Measurements from ENCODE around the gene RETN.

RETN gene

DNA sequence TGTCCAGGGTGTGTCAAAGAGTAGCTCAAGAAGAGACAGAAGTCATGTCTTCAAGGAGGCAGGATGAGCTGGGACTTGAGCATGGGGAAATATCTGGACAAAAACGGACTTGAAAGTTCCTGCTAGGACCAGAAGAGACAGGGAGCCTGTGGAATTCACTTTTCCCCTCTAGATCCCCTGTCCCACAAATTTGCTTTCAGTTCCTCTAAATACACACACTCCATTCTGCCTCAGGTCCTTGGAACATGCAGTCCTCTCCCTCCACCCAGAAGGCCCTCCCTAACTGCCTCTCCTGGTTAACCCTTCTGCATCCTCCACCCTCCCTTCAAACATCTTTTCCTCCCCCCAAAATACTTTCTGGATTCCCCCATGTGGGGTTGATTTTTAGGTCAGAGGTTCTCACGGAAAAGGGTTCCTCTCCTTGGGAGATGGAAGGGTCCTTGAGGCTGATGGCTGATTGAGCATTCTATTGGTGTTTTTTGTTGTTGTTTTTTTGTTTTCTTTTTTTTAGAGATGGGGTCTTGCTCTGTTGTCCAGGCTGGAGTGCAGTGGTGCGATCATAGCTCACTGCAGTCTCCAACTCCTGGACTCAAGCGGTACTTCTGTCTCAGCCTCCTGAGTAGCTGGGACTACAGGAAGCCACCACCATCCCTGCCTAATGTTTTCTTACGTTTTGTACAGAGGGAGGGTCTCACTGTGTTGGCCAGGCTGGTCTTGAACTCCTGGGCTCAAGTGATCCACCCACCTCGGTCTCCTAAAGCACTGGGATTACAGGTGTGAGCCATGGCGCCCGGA, 6.9 kb upstream of the RETN start:
- peak in 1 of 2 donors; percentile 33 for DNase-seq

DNA sequence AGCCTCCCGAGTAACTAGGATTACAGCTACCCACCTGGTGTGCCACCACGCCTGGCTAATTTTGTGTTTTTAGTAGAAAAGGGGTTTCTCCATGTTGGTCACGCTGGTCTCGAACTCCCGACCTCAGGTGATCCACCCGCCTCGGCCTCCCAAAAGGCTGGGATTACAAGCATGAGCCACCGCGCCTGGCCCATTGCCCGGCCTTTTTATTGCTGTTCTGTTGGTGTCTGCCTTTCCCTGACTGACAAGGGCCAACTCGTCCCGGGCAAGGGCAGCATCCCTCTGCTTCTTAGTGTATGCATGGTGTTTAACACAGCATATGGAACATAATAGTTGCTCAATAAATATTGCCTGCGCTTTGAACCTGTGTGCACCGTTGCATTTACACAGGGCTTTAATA, 6.2 kb upstream of the RETN start:
- no peak for DNase-seq

DNA sequence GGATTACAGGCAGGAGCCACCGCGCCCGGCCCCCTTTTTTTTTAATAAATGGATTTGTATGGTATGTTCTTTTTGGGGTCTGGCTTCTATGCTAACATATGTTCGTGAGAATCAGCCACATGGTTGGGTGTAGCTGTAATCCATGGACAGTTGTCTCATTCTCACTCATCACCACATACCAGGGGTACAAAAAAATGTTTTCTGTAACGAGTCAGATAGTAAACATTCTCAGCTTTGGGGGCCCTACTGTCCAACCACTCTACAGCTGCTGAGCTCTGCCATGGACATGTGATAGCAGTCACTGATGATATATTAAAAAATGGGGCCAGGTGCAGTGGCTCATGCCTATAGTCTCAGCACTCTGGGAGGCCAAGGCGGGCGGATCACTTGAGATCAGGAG, 5.1 kb upstream of the RETN start:
- no peak for DNase-seq

DNA sequence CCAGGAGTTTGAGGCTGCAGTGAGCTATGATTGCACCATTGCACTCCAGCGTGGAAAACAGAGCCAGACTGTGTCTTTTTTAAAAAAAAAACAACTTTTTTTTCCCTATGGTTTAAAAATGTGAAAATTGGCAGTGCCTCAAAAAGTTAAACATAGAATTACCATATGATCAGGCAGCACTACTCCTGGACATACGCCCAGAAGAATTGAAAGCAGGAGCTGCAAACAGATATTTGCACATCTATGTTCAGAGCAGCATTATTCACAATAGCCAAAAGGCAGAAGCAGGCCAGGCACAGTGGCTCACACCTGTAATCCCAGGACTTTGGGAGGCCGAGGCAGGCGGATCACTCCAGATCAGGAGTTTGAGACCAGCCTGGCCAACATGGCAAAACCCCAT, 3.8 kb upstream of the RETN start:
- DNase-seq, result no peak

DNA sequence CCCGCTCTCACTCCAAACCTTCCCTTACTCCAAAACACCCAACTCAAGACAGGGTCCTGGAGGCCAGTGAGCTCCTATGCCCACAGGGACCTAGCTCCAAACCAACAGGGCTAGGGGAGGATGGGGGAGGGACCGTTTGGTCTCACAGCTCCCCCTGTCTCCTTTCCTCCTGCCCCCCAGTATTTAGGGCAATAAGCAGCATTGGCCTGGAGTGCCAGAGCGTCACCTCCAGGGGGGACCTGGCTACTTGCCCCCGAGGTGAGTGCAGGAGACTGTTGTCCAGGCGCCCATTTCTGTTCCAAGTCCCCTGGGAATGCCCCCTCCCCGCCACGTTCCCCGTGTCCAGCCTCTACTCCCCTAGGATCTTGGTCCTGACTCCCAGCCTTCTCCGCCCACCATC, 792 bp downstream of the RETN start:
- DNase-seq, result no peak

DNA sequence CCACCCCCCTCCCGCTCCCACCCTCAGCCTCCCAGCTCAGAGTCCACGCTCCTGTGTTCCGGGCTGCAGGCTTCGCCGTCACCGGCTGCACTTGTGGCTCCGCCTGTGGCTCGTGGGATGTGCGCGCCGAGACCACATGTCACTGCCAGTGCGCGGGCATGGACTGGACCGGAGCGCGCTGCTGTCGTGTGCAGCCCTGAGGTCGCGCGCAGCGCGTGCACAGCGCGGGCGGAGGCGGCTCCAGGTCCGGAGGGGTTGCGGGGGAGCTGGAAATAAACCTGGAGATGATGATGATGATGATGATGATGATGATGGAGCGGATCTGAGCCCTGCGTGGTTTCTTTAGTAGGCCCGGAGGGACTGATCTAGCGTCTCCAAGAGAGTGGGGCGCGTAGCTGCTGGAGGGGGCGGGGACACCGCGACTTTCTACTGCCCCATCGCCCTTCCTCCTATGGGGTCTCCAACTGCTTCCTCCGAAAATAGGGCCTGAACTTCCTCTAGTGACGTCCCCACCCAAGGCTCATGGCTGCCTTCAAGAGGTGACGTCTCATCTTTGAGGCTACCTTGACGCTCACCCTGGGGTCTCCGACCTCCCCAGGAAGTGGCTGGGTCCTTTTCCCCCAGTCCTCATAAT, 1.4 kb downstream of the RETN start:
- DNase-seq, result peak; percentile 44 to 47

DNA sequence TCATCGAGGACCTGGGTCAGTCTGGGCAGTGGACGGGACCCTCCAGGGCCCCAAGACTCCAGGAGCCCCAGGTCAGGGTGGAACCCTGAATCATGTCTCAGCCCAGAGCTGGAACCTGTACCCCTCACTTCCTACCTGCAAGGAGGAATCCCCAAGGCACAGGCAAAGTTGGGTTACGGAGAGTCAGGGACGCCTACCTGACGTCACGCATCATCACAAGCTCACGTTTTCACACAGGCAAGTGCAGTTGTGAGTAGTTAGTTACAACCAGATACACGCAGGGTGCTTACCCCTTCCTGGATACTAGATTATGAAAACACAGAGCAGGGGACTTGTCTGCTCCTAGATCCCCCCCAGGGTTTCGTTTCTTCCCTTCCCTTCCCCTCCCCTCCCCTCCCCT, 1.9 kb downstream of the RETN start:
- no peak for DNase-seq

DNA sequence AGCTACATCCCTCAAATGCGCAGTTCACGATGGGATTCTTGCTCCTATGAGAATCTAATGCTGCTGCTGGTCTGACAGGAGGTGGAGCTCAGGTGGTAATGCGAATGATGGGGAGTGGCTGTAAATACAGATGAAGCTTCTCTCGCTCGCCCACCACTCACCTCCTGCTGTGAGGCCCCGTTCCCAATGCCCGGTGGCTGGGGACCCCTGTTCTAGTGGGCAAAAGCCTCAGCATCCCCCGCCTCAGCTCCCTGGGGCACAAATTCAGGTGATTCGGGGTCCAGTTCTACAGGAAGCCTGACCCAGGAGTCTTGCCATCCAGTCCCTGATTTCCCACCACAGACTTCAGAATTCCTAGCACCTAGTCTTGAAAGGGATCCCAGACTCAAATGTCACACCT, 3.7 kb downstream of the RETN start:
- no peak for DNase-seq

DNA sequence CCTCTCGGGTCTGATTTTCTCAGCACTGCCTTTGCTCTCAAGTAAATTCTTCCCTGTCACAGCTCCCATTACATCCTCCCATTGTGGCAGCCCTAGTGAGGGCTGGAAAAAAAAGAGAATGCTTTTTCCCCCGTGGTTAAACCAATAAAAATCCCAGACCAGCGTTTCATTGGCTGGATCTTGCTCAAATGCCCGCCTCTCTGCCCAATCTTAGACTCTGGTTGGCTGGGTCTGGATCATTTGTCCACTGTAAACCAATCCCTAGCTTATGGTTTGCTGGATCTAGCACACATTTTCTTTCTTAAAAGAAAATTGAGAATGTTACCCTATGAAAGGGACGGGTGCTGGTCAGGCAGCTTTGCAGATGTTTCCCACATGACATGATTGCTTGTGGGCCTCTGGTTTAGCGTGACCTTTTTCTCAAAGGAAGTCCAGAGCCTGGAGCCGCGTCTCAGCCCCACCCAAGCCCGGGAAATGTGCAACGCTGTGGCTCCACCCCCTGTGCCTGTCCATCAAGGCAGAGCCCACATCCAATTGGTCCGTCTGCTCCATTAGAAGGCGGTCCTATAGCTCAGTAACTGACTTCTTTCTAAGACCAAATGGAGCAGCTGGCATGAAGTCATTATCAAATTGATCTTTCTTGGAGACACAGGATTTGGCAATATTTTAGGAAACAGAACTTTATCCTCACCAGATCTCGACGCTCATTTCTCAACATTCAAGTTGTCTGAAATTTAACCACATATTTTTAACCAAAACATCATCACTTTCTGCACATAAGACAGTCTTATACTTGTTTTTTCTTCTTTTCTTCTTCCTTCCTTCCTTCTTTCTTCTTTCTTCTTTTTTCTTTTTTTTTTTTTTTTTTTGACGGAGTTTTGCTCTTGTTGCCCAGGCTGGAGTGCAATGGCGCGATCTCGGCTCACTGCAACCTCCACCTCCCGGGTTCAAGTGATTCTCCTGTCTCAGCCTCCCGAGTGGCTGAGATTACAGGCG, 5.5 kb downstream of the RETN start:
- peak; percentile 95 to 98 for DNase-seq

DNA sequence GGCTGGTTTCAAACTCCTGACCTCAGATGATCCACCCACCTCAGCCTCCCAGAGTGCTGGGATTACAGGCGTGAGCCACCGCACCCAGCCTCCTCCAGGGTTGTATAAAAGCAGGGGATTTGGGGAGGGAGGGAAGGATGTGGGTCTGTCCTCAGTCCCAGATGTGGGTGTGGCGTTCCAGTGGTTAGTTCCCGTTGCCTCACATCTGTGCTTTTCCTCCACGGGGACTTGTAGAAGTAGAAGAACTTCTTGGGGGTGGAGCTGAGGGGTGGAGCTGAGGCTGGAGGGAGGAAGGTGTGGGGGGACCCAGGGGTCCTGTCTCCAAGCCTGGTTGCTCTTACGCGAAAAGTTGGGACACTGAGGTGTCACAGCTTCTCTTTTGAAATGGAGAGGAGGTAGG, 7.5 kb downstream of the RETN start:
- DNase-seq, result peak; percentile 77 to 87

DNA sequence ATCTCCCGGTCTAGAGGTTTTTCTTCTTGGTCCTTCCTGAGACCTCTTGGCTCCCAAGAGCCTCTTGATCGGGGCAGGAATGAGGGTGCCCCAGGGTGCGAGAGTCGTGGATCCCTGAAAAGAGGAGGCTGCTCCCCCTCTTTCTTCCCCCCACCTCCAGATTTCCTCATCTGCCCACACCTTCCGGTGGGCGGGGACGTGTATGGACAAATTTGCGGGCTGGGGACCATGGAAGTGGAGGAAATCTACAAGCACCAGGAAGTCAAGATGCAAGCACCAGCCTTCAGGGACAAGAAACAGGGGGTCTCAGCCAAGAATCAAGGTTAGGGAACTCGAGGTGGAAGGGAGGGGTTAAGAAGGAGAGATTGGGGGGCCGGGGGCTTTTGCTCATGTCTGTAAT, 8.0 kb downstream of the RETN start, which contains the start of gene MCEMP1:
TSS of gene MCEMP1 (plus strand) at position 237 of the 400 bp plus-strand sequence. CDS start at position 268, 31 bp downstream.
- peak; percentile 64 to 83 for DNase-seq

DNA sequence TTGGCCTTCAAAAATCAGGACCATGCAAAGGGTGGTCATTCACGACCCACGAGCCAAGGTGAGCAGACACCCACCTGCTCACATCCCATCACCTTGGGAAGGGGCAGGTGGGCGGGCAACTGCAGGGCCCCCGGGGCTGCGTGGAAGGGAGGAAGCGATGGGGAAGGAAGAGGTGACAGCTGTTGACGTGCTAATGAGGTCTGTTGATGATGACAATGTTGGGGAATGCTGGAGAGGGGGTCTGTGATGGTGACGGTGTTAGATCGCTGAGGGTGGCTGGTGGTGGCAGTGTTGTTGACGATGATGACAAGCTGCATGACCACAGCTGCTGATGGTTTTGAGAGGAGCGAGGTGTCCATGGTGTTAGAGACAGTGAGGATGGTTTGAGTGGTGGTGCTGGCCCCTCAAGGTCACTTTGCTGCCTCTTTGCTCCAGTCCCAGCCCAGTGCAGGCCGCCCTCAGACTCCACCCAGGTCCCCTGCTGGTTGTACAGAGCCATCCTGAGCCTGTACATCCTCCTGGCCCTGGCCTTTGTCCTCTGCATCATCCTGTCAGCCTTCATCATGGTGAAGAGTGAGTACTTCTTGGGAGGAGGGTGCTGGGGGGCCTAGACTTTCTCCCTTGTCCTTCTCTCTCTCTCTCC, 8.9 kb downstream of the RETN start:
- DNase-seq, result no peak

DNA sequence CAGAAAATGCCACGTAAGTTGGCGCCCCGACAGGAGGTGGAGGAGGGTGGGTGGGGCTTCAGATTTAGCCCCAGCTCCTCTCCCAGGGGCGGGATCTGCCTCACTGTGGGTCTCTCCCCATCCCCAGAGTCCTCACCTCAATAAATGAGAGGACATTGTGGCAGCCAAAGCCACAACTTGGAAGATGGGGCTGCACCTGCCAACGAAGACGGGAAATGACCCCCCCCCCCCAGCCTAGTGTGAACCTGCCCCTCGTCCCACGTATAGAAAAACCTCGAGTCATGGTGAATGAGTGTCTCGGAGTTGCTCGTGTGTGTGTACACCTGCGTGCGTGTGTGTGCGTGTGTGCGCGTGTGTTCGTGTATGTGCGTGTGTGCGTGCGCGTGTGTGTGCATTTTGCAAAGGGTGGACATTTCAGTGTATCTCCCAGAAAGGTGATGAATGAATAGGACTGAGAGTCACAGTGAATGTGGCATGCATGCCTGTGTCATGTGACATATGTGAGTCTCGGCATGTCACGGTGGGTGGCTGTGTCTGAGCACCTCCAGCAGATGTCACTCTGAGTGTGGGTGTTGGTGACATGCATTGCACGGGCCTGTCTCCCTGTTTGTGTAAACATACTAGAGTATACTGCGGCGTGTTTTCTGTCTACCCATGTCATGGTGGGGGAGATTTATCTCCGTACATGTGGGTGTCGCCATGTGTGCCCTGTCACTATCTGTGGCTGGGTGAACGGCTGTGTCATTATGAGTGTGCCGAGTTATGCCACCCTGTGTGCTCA, 10.3 kb downstream of the RETN start:
- DNase-seq, result peak in 1 of 2 donors; percentile 40

DNA sequence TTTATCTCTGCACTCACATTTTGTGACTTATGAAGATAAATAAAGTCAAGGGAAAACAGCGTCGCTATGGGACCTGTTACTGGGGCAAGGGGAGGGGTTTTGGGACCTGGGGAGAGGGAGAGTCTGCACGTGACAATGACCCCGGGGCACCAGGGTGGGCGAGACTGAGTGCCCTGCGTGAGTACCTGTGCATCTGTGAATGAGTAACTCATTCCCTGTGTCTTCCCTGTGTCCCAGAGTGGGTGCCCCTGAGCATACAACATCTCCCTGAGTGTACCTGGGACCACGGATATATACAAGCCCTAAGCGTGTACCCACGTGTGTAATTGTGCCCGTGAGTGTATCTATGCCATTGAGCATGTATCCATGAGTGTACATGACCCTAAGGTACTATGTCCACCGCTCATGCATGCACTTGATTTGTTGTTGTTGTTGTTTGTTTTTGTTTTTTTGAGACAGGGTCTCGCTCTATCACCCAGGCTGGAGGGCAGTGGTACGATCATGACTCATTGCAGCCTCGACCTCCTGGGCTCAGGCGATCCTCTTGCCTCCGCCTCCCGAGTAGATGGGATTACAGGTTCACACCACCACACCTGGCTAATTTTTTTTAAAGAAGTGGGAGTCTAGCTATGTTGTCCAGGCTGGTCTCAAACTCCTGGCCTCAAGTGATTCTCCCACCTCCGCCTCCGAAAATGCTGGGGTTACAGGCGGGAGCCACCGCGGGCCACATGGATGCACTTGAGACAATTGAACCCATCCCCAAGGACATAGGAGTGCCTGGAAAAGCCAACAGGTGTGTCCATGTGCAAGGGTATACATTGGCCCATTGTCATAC, 11.1 kb downstream of the RETN start:
- DNase-seq, result no peak

DNA sequence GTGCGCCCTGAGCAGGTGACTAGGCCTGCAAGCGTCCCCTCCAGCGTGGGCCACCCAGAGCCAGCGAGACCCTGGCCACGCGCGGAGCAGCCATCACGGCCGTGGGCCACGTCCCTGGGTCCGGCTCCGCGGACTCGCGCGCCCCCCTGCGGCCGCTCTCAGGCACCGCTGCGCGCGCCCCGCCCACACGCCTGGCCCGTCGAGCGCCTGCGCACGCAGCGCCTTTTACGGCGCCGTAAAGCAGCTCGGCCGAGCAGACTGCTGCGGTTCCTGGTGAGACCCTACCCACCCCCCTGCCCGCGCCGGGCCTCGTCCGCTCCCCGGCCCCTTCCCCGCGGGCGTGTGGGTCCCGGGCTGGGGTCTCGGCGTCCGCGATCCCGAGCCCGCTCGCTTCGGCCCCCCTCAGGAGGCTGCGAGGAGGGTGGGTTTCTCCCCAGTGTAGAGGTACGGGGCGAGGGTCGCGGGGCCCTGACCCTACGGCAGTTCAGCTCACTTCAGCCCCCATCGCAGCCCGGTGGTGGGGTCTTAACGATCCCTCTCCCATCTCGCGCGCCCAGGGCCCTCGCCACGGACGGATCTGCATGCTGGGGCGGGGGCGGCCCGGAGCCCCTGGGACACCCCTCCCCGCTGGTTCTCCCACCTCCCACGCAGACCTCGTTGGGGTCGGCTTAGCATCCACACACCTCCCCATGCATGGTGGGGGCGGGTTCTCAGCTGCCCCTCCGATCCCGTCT, 11.9 kb downstream of the RETN start, which contains the start of gene TRAPPC5:
TSS of gene TRAPPC5 (plus strand) at position 228 of the 734 bp plus-strand sequence. CDS start 1,421 bp downstream, outside the sequence.
- peak; percentile 73 to 92 for DNase-seq

DNA sequence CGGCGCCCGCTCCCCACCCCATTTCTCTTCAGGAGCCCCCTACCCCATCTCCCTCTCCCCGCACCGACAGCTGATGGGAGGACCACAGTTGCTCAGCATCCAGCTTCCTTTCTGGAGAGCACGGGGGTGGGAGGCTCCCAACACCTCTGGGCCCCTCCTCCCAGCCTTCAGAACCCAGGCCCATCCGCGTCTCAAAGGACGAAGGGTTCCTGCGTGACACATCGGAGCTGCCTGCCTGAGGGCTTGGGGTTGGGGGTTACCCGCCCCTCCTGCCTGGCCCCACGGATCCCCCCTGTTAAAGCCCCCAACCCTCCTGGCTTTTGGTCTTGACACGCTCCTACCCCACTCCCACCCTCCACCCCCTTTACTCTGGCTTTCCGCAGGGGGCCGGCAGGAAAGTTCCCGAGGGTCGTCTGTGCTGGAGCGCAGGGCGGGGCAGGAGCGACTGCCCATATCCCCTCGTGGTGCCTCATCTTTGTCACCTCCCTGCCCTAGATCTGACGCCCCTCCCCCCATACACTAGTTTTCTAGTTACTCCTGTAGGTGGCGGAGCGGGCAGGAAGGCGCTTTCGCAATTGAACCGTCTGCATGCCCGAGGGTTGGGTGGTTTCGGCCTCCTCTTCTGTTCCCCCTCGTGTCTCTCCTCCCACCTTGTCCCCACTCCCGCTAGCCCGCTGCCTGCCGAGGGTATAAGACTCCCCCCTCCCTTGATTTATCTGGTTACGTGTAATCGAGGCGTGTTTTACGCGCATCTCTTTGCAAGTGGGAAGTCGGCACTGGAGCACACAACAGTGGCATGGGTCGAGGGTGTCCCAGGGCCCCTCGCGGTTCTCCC, 12.7 kb downstream of the RETN start:
- DNase-seq, result peak; percentile 84 to 87

DNA sequence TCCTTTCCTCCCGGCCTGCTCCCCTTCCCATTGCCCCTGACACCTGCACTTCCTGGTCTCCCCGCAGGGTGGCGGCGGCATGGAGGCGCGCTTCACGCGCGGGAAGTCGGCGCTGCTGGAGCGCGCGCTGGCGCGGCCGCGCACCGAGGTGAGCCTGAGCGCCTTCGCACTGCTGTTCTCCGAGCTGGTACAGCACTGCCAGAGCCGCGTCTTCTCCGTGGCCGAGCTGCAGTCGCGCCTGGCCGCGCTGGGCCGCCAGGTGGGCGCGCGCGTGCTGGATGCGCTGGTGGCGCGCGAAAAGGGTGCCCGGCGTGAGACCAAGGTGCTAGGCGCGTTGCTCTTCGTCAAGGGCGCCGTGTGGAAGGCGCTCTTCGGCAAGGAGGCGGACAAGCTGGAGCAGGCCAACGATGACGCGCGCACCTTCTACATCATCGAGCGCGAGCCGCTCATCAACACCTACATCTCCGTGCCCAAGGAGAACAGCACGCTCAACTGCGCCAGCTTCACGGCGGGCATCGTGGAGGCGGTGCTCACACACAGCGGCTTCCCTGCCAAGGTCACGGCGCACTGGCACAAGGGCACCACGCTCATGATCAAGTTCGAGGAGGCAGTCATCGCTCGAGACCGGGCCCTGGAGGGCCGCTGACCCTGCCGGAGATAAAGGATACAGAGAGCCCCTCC, 13.5 kb downstream of the RETN start:
- no peak for DNase-seq
